GM21526 (cell line): ENCODE results near the gene SGPP1.
"Not testable (repeated sequence)": the region's sequence is repeated elsewhere in the genome, so short reads cannot be mapped to it uniquely, and the experiment has no call there.

Source experiments
- ATAC-seq: cut with Tn5 transposase; IDR thresholded peaks from one replicate; pipeline ENCODE4 v1.9.1; 2021; ENCODE audit warnings: moderate library complexity; ENCODE audit not compliant: unreplicated experiment, low FRiP score

SGPP1 gene

DNA sequence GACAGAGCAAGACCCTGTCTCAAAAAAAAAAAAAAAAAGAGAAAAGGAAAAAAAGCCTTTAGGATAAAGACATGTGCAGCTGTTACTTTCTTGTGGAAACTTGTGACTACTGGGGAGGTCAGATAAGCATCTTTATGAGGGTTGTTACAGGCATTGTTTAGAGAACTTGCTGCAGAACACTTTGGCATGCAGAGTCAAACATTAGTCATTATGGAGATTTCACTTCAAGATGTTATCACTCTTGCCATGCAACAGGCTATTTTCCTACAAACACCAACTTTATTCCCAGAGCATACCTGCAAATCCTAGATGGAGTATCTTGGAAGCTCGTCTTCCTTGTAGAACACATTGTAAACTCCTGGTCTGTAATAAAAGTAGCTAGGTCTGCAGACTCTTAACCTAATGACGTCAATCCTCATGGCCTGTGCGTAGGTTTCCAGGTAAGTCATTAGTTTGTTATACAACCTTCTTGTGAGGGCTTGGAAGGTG, 49.9 kb downstream of the SGPP1 start:
- ATAC-seq = no peak

DNA sequence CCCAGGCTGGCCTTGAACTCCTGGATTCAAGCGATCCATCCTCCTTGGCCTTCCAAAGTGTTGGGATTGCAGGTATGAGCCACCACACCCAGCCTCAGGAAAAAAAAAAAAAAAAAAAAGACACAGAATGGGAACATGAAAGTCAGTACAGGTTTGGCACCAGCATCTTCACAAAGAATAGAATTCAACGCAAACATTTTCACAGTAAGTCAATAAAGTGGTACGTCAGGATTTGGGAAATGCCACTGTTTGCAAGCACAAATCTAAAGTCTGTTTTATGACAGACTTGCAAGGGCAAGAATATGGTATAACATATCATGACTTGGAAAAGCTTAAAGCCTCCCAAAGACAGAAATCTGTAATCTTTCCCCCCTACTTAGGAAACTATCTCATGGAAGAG, 51.2 kb downstream of the SGPP1 start:
- no peak for ATAC-seq

DNA sequence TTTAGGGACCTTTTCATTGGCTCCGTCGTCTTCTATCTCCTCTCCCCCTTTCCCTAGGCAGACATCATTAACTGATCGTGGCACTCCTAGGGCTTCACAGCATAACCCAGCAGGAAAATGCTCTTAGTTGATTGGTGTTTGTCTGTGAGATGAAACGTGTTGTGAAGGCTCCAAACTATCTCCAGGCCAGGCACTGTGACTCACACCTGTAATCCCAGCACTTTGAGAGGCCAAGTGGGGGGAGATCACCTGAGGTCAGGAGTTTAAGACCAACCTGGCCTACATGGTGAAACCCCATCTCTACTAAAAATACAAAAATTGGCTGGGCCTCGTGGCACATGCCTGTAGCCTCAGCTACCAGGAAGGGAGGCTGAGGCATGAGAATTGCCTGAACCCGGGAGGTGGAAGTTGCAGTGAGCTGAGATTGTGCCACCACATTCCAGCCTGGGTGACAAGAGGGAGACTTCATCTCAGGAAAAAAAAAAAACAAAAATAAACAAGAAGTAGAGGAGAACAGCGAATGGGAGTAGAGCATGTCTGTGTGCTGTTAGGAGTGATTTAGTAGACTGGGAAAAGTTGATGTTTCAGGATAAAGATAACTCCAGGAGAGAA, 53.9 kb downstream of the SGPP1 start:
- no peak for ATAC-seq

DNA sequence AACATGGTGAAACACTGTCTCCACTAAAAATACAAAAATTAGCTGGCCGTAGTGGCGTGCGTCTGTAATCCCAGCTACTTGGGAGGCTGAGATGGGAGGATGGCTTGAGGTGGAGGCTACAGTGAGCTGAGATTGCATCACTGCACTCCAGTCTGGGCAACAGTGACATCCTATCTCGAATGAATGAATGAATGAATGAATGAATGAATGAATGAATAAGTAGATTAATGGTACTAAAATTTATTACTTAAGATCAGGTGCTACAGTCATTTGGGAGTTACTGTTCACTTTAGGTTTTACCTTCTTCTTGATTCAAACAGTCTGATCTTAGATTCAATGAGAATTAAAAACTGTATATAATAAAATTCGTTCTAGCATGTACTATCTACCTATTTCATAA, 54.6 kb downstream of the SGPP1 start:
- no peak for ATAC-seq

DNA sequence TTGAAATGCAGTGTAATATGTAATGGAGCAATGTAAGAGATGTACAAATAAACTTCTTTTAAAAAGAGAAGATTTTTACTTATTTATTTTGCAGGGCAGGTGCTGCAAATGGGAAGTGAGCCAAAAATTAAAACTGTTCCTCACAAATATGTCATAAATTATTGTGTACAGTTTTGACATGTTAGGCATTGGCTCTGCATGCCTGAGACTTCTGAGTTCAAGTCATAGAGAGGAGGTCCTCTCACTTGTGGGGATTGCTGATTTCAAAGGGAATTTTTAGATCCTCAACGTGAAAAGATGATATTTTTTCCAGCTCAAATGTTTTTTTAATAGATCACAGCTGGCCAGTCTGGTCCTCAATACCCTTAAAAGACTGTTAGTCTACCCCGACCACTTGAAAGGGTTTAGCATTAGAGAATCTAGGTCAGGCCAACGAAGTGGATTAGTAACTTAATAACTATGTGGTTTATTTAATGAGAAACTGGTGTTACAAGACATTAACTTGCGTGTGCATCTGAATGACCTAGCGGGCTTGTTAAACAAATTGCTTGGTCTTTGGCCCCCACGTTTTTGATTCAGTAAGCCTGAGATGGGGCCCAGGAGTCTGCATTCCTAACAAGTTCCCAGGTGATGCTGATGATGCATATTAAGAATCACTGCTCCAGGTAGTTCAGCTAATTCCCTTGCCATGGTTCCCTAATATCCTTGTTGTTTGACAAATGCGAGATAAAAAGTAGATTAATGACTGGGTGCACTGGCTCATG, 55.3 kb downstream of the SGPP1 start:
- ATAC-seq = no peak

DNA sequence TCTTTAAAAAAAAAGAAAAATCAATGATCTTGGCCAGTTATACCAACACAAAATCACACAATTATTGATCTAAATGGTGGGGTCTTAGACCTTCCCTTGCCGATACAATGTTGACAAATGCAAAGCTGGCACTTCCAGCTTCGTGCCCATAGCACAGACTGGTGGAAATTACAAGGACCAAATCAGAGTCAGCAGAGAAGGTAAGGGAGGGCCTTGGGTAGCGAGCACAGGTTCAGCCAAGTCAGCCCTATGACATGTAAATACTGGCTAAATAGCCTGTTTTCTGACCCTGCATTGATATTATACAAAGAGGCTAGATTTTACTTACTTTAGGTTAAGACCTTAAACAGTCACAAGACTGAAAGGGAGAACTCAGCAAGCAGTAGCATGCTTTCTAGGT, 55.9 kb downstream of the SGPP1 start:
- ATAC-seq = no peak

DNA sequence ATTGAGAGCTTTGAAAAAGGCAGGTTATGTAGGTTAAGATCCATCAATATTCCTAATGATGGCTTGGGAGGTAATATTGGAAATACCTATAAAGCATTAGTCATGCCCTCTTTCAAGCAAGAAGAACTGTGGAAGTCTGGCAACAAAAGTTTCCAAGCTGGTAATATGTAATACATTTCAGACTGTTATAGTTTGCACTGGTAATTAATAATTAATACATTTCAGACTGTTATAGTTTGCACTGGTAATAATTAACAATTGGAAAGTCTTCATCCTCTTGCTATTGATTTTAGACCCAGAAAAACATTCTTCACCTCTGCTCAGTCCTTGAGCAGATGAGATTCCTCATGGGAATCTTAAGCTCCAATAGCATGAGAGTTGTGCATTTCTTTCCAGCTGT, 57.2 kb downstream of the SGPP1 start:
- no peak for ATAC-seq

DNA sequence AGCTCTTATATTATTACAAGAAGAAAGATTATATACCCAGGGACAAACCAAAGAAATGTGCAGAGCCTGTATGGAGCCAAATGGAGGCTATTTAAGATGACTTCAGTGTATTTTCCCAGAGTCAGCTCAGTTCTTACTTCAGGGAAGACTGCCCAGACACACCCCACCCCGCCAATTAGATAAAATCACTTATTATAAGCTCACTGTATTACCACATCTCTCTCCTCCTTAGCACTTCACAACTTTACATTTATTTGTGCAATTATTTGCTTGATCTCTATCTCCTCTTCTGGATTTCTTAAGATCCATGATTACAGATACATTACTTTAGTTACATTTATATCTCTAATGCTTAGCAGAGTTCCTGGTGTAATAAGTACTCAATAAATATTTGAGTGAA, 61.5 kb downstream of the SGPP1 start:
- no peak for ATAC-seq

DNA sequence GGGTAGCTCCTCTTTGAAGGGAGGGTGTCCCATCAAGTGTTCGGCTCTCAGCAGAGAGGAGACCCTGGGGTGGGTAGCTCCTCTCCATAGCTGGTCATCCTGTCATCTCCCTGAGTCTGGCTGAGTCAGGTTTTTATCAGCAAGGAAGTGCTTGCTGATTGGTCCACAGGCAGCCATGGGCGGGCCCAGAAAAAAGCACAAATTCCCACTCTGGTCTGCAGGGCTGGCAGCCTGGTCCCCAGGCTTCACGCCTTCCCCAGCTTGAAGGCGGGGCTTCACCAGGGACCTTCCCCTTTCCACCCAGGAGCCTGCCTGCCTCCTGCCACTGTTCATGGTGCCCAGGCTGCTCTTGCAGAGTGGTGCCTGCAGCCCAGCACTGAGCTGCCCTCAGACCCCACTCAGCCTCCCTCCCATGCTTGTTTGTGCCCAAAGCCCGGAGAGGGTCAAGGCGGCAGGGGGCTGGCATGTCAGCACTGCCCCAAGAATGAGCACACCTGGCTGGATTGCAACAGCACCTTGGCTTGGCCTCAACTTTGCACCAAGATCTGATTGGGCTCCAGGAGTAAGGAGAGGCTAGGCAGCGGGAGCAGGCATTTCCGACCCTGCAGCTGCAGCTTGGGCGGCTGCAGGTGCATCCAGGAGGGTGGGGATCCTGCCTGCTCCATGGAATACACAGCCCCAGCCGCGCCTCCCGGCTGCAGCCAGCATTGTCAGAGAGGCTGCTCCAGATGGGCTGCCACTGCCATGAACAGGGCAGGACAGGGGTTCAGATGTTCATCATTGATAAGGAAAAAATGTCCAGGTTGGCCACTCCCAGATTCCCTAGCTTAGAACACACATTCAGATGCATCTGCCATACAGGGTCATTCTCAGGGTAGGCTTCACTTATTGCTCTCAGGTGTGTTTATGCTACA, 64.2 kb downstream of the SGPP1 start:
- no peak for ATAC-seq

DNA sequence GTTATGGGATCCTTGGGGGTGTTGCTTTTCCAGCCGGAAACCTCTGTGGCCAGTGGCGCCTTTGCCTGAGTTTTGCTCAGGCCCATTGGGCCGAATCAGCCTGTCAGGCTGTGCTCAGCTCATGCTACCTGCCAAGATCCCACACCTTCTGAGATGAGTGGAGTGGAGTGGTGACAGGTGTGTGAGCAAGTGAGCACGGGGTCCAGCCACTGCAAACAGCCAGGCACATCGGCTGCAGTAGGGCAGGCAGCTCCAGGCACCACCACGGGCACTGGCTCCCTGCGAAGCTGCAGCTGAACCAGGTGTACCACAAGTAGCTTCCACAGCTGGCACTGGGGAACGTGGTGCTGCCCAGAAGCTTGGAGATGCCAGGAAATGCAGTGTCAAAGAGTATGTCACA, 65.1 kb downstream of the SGPP1 start:
- ATAC-seq = no peak

DNA sequence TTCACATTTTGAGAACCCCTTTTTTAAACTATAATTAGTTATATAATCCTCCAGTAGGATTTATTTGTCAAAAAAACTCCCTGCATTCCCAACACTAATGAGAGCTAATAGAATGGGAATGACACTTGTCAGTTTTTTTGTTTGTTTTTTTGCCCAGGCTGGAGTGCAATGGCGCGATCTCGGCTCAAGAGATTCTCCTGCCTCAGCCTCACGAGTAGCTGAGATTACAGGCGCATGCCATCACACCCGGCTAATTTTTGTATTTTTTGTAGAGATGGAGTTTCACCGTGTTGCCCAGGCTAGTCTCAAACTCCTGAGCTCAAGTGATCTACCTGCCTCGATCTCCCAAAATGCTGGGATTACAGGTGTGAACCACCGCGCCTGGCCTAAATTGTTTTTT, 66.0 kb downstream of the SGPP1 start:
- ATAC-seq = not testable (repeated sequence)

DNA sequence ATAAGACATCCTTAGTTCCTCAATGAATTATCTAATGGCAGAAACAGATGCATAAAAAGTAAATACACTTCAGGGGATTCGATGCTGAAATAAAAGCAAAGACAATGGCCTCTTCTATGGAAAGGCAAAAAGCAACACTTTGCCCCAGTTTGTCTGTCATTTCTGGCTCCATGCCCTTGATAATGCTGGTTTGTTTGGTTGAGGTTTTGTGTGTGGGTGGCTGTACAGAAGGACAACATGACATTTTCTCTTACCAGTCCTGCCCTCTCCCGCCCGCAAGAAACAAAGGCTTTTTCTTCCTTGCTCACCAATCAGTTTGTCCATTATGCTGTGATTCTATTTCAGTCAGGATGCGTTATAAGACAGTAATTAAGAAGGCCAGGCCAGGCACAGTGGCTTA, 68.1 kb downstream of the SGPP1 start:
- no peak for ATAC-seq

DNA sequence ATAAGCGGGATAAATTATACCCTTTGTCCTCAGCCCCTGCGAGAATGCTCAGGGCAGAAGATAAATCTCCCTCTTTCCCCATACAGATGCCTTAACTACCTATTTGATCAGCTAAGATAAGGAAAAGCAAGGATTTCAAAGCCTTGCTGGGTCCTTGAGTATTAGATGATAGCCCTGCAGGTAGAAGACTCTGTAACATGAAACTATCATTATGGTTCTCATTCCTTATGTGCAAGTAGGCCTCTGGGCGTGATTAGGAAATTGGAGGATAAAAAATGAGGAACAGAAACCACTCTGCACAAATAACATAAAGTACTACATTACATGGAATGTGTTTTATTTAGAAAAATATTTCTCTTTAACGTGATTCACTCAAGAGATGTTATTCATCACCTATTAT, 71.7 kb downstream of the SGPP1 start:
- no peak for ATAC-seq

DNA sequence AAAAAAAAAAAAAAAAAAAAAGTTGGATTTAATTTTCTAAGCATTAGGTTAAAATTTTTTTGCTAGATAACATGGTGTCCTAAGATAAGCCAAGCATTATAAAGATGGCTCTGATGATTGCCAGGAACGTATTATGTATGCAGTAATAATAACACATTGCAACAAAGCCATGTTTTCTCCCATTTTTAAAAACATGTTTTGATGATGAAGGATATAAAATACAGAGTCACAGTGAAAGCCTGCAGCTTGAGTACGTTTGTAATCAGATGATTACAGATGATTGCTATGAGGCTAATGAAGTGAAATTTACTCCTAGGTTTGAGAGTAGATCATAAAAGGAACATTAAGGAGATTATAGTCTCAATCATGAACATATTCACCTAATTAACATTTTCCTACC, 72.9 kb downstream of the SGPP1 start:
- ATAC-seq = no peak

DNA sequence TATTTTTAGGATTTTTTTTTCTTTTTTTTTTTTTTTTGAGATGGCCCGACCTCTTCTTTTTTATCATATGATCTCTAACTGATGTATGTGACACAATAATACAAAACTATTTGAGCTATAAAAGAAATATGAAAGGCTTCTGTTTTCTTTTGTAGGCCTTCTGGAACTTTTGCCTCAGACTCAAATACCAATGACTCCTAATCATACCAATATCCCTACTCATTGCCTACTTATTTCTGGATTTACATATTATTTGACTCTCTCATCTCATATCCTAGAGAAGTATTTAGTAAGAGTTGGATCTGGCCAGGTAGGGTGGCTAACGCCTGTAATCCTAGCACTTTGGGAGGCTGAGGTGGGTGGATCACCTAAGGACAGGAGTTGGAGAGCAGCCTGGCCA, 73.5 kb downstream of the SGPP1 start:
- no peak for ATAC-seq

DNA sequence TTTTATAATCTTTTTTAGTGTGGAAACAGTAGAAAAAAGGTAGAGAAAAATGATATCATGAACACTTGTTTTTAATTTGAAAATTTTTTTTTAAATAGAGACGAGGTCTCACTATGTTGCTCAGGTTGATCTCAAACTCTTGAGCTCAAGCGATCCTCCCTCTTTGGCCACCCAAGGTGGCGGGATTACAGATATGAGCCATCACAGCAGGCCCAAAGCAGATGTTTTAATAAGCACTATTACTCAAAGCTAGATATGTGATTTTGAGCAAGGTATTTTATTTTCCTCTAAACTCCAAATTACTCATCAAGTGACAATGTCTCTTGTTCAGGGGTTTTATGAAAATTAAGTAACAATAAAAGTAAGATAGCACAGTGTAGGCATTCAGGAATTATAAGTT, 75.5 kb downstream of the SGPP1 start:
- no peak for ATAC-seq

DNA sequence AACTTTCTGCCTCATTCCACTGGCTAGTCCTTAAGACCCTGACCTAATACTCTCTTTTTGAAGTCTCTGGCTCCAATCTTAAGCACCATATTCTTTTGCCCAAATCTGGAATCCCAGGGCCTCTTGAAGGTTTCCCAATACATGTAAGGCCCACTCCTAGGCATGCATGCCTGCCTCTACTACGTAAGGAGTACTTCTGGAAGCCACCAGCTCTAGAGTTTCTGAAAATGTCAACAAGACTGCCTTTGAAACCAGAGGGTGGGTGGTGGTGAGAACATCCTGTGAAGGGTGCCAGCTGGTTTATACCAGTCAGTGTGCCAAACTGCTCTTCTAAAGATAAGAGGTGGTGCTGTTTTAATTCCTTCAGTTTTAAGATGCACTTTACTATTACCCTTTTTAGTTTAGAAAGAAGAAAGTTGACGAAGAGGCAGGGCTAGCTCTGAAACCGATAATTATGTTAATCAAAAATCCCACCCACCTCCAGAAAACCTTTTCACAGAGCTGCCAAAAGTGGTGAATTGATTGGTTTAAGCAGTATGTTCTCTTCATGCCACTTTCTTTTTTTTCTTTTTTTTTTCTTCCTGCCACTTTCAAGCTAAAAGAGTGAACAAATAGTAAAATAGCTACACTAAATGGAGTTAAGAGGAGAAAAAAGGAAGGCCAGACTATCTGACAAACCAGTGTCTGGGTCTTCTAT, 77.5 kb downstream of the SGPP1 start:
- no peak for ATAC-seq

DNA sequence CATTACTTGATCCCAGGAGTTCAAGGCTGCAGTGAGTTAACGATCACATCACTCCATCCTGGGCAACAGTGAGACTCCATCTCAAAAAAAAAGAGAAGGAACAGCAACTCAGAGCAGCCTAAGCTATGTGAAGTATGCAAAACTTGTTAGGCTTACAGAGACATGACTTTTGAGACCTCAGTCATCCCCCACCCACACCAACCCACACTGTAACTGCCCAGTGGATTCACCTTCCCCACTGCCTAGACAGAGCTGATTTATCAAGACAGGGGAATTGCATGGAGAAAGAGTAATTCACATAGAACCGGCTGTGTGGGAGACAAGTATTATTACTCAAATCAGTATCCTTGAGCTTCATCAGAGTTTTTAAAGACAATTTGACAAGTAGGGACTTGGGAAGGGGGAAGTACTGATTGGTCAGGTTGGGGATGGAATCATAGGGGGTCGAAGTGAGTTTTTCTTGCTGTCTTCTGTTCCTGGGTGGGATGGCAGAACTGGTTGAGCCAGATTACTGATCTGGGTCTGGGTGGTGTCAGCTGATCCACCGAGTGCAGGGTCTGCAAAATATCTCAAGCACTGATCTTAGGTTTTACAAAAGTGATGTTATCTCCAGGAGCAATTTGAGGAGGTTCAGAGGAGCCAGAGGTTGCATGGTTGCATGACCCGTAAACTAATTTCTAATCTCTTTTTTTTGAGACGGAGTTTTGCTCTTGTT, 80.0 kb downstream of the SGPP1 start:
- no peak for ATAC-seq

DNA sequence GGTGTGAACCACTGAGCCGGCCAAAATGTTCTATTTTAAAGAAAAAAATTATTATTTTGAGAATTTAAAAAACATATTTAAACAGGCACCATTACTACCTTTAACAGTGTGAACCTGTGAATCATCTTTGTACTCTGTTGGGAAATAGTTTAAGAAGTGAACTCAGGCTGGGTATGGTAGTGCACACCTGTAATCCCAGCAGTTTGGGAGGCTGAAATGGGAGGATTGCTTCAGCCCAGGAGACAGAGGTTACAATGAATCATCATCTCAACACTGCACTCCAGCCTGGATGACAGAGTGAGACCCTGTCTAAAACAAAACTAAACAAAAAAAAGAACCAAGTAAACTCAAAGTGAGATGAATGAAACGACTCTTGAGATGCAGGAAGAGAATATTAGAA, 83.1 kb downstream of the SGPP1 start:
- no peak for ATAC-seq
